Loucy (cell line): ENCODE data around the gene MTHFS.
"Not testable (repeated sequence)": the region's sequence is repeated elsewhere in the genome, so short reads cannot be mapped to it uniquely, and the experiment has no call there.

Experiments
- H2AFZ ChIP-seq: fragments of 200-600 bp; sonication (generic); 2 replicates; pipeline ENCODE4 v1.6.0; 2016; ENCODE audit warnings: antibody characterized with exemption, mild to moderate bottlenecking, low read length, moderate library complexity
- H3F3A ChIP-seq: fragments of 200-600 bp; 2 replicates; pipeline ENCODE4 v1.6.0; 2016; ENCODE audit warnings: antibody characterized with exemption, low read depth, mild to moderate bottlenecking
- H3K27me3 ChIP-seq: fragments of 200-600 bp; sonication (generic); 2 replicates; pipeline ENCODE4 v1.6.1; 2014; ENCODE audit warnings: low read length, mild to moderate bottlenecking; ENCODE audit not compliant: insufficient read depth, poor library complexity, severe bottlenecking
- H3K36me3 ChIP-seq: fragments of 200-600 bp; sonication (generic); 2 replicates; pipeline ENCODE4 v1.6.1; 2016; ENCODE audit warnings: low read length; ENCODE audit not compliant: insufficient read depth
- H3K4me1 ChIP-seq: fragments of 200-600 bp; sonication (generic); 2 replicates; pipeline ENCODE4 v1.5.1; 2014; ENCODE audit warnings: low read length, mild to moderate bottlenecking; ENCODE audit not compliant: insufficient read depth, poor library complexity, severe bottlenecking
- H3K4me2 ChIP-seq: fragments of 200-600 bp; sonication (generic); 2 replicates; pipeline ENCODE4 v1.6.0; 2014; ENCODE audit warnings: antibody characterized with exemption, low read length, low read depth, mild to moderate bottlenecking; ENCODE audit not compliant: poor library complexity, severe bottlenecking
- H3K4me3 ChIP-seq: fragments of 200-600 bp; sonication (generic); 2 replicates; pipeline ENCODE4 v1.5.1; 2014; ENCODE audit warnings: low read length, mild to moderate bottlenecking, mixed read lengths; ENCODE audit not compliant: poor library complexity, severe bottlenecking
- H3K79me2 ChIP-seq: fragments of 200-600 bp; sonication (generic); 2 replicates; pipeline ENCODE4 v1.6.1; 2014; ENCODE audit warnings: low read length; ENCODE audit not compliant: insufficient read depth
- H3K9ac ChIP-seq: fragments of 200-600 bp; sonication (generic); 2 replicates; pipeline ENCODE4 v1.6.0; 2014; ENCODE audit warnings: mild to moderate bottlenecking, low read depth, low read length, moderate library complexity; ENCODE audit not compliant: poor library complexity, severe bottlenecking
- H3K9me2 ChIP-seq: fragments of 200-600 bp; sonication (generic); replicated peaks from 2 replicates; pipeline ENCODE4 v1.6.1; 2016; ENCODE audit warnings: low read depth, low read length, mixed read lengths
- H3K9me3 ChIP-seq: fragments of 200-600 bp; sonication (generic); 2 replicates; pipeline ENCODE4 v1.6.1; 2014; ENCODE audit warnings: mild to moderate bottlenecking, antibody characterized with exemption, low read length, low read depth; ENCODE audit not compliant: insufficient read depth
- H4K20me1 ChIP-seq: fragments of 200-600 bp; sonication (generic); 2 replicates; pipeline ENCODE4 v1.6.0; 2014; ENCODE audit warnings: antibody characterized with exemption, low read length, mild to moderate bottlenecking; ENCODE audit not compliant: insufficient read depth, poor library complexity, severe bottlenecking
- CTCF ChIP-seq: fragments of 200-600 bp; sonication (generic); conservative IDR thresholded peaks from 2 replicates; pipeline ENCODE4 v1.5.1; 2014; ENCODE audit warnings: mild to moderate bottlenecking, antibody characterized with exemption, low read length
- EZH2phosphoT487 ChIP-seq: fragments of 200-600 bp; IDR thresholded peaks from 2 replicates; pipeline ENCODE4 v1.6.1; 2018; ENCODE audit warnings: antibody characterized with exemption, mild to moderate bottlenecking, moderate library complexity, borderline replicate concordance

The MTHFS gene

GRCh38 chr15:79919090-79919748 lies 22.4 kb upstream of the MTHFS start:
- Histone ChIP-seq H3K27me3 (no peaks in the 10 kb centered on the region), H4K20me1 (peaks cover 15% of the 10 kb centered on the region), H3K9me2 (no peaks in the 10 kb centered on the region), H3K79me2 (peaks cover 46% of the 10 kb centered on the region), H3F3A (peaks cover 6% of the 10 kb centered on the region; the same call in 1 of the 2 replicates), H3K4me2 (peak overlapping the region; percentile 32), H3K4me3 (no peak overlapping the region), H2AFZ (no peak overlapping the region), H3K4me1 (peaks cover 7% of the 10 kb centered on the region), H3K9me3 (peaks cover 15% of the 10 kb centered on the region; the same call in 1 of the 2 replicates), H3K36me3 (peaks cover 3% of the 10 kb centered on the region; the same call in 1 of the 2 replicates), H3K9ac (no peak overlapping the region)
- TF ChIP-seq EZH2phosphoT487 (no peak), CTCF (no peak)

GRCh38 chr15:79918278-79918677 lies 21.5 kb upstream of the MTHFS start:
- no peak overlapping the region for H2AFZ ChIP-seq
- peaks cover 44% of the 10 kb centered on the region for H3K79me2 ChIP-seq
- peaks cover 6% of the 10 kb centered on the region; the same call in 1 of the 2 replicates for H3F3A ChIP-seq
- H3K4me1 ChIP-seq = peaks cover 7% of the 10 kb centered on the region
- no peaks in the 10 kb centered on the region for H3K9me2 ChIP-seq
- peak overlapping the region; percentile 17 for H3K4me2 ChIP-seq
- H3K9me3 ChIP-seq = peaks cover 15% of the 10 kb centered on the region; the same call in 1 of the 2 replicates
- no peaks in the 10 kb centered on the region for H3K27me3 ChIP-seq
- H3K9ac ChIP-seq = no peak overlapping the region
- peaks cover 3% of the 10 kb centered on the region; the same call in 1 of the 2 replicates for H3K36me3 ChIP-seq
- H3K4me3 ChIP-seq = no peak overlapping the region
- peaks cover 15% of the 10 kb centered on the region for H4K20me1 ChIP-seq
- TF ChIP-seq EZH2phosphoT487 (no peak), CTCF (no peak)

GRCh38 chr15:79916502-79917132 lies 19.8 kb upstream of the MTHFS start:
- no peaks in the 10 kb centered on the region for H3K27me3 ChIP-seq
- peaks cover 15% of the 10 kb centered on the region; the same call in 1 of the 2 replicates for H3K9me3 ChIP-seq
- peaks cover 6% of the 10 kb centered on the region; the same call in 1 of the 2 replicates for H3F3A ChIP-seq
- H3K4me3 ChIP-seq = no peak overlapping the region
- peaks cover 27% of the 10 kb centered on the region for H3K79me2 ChIP-seq
- H2AFZ ChIP-seq = no peak overlapping the region
- no peaks in the 10 kb centered on the region for H4K20me1 ChIP-seq
- peaks cover 3% of the 10 kb centered on the region; the same call in 1 of the 2 replicates for H3K36me3 ChIP-seq
- no peak overlapping the region for H3K9ac ChIP-seq
- no peaks in the 10 kb centered on the region for H3K4me1 ChIP-seq
- no peaks in the 10 kb centered on the region for H3K9me2 ChIP-seq
- no peak overlapping the region for H3K4me2 ChIP-seq
- no peak for TF ChIP-seq EZH2phosphoT487
- TF ChIP-seq CTCF = no peak

DNA sequence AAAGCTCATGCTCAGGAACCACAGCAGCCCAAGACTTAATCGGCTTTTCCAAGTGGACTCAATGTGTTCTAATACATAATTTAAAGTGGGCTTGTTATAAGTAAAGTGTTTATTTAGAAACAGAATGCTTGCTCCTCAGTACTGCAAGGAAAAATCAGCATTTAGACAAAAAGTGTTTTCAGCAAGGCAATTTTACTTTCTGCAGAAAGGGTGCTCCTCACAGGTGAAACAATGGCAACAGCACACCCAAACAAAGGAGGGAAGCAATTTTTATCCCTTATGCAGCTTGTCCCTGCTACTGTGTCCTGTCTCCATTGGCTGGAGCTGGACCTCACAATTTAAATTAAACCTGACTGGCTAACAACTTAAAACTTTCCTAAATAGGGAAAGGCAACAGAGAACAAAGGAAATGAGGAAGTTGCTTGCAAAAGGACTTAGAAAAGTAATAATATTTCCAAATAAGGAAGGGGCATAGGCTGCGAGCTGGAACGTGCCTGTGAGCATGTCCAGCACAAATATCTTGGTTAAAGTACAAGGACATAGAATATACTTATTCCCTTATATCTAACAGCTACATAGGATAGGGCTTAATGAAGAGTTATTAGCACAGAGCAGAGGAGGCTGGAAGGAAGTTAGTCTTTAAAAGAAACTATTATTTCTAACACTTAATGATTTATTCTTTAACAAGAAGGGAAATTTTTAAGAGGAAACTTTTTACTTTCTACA lies 19.1 kb upstream of the MTHFS start:
- not testable (repeated sequence) for H3K4me1 ChIP-seq, H2AFZ ChIP-seq, H3F3A ChIP-seq, H3K27me3 ChIP-seq, H3K4me3 ChIP-seq, H4K20me1 ChIP-seq, H3K9ac ChIP-seq, H3K4me2 ChIP-seq, H3K36me3 ChIP-seq, H3K9me2 ChIP-seq
- peaks cover 20% of the 10 kb centered on the region for H3K79me2 ChIP-seq
- peaks cover 15% of the 10 kb centered on the region; the same call in 1 of the 2 replicates for H3K9me3 ChIP-seq
